SJCRH30 (cell line): ENCODE data around the gene DENND4C. TPM values are rescaled to one million over a fixed set of nuclear protein-coding genes. Genes with fewer than 3 reads are reported as not detected.
"Not testable (repeated sequence)": the region's sequence is repeated elsewhere in the genome, so short reads cannot be mapped to it uniquely, and the experiment has no call there.

Experiments
- DNase-seq, 2 experiments: peaks; one replicate each; pipeline ENCODE4 v3.0.0-alpha.2; 2015 to 2020
- H3K27ac ChIP-seq: fragments of 250-450 bp; sonication (Bioruptor Pico); 2 replicates; pipeline ENCODE4 v1.5.1; 2020; ENCODE audit warnings: mild to moderate bottlenecking, moderate library complexity
- H3K27me3 ChIP-seq: fragments of 250-450 bp; sonication (Bioruptor Pico); 2 replicates; pipeline ENCODE4 v1.5.1; 2020; ENCODE audit warnings: mild to moderate bottlenecking, moderate library complexity
- H3K36me3 ChIP-seq: fragments of 250-450 bp; sonication (Bioruptor Pico); 2 replicates; pipeline ENCODE4 v1.5.1; 2020; ENCODE audit warnings: mild to moderate bottlenecking, moderate library complexity
- H3K4me1 ChIP-seq: fragments of 250-450 bp; sonication (Bioruptor Pico); 2 replicates; pipeline ENCODE4 v1.5.1; 2020; ENCODE audit warnings: mild to moderate bottlenecking, moderate library complexity
- H3K4me3 ChIP-seq: fragments of 250-450 bp; sonication (Bioruptor Pico); 2 replicates; pipeline ENCODE4 v1.5.1; 2020; ENCODE audit warnings: mild to moderate bottlenecking, moderate library complexity
- H3K9me3 ChIP-seq: fragments of 250-450 bp; sonication (Bioruptor Pico); replicated peaks from 2 replicates; pipeline ENCODE4 v1.5.1; 2020; ENCODE audit warnings: mild to moderate bottlenecking, moderate library complexity
- total RNA-seq: library from RNA; depleted of rRNA; stranded (reverse); fragments of >200 nt; shearing (Covaris generic); gene quantifications from 2 replicates; pipeline ENCODE4 v1.2.3, GENCODE V29; 2014

DENND4C gene
- total RNA-seq, 1 experiment from 2014 or later: 17.4 TPM

DNA sequence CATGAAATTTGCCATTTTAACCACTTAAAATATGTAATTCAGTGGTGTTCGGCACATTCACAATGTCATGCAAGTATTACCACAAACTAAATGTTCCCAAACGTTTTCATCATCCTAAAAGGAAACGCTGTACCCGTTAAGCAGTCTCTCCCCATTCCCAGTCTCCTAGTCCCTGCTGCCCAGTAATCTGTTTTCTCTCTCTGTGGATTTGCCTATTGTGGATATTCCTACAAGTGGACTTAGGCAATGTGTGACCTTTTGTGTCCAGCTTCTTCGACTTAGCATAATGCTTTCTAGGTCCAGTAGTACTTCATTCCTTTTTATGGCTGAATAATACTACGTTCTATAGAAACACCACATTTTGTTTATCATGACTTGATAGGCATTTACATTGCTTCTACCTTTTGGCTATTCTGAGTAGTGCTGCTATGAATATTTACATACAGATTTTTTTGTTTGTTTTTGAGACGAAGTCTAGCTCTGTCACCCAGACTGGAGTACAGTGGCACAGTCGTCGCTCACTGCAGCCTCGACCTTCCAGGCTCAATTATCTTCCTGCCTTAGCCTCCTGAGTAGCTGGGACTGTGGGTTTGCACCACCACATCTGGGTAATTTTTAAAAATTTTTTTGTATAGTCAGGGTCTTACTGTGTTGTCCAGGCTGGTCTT, 13.0 kb downstream of the DENND4C start:
- Histone ChIP-seq H3K27ac (no peak overlapping the region), H3K9me3 (no peaks in the 10 kb centered on the region), H3K36me3 (no peaks in the 10 kb centered on the region), H3K4me3 (no peak overlapping the region), H3K27me3 (no peaks in the 10 kb centered on the region), H3K4me1 (no peaks in the 10 kb centered on the region)
- DNase-seq: no peak

DNA sequence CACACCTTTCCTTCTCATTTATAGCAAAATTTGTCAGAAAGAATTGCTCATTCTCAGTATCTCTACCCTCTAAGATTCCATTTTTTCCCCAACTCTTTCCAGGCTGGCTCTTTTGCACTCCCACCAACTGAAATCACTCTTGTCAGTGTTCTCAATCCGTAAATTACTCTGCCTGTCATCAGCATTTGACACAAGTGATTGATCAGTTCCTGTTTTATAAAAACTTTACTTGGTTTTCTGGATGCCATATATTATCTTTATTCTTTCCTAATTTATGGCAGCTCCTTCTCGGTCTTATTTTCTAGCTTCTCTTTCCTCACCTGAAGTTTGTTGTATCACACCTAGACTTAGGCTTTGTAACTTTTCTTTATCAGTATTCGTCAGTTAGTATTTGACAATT, 16.4 kb downstream of the DENND4C start:
- no peaks in the 10 kb centered on the region for H3K36me3 ChIP-seq
- no peaks in the 10 kb centered on the region for H3K9me3 ChIP-seq
- no peak overlapping the region for H3K4me3 ChIP-seq
- H3K4me1 ChIP-seq: no peaks in the 10 kb centered on the region
- no peak for DNase-seq
- H3K27me3 ChIP-seq: no peaks in the 10 kb centered on the region
- H3K27ac ChIP-seq: no peak overlapping the region

DNA sequence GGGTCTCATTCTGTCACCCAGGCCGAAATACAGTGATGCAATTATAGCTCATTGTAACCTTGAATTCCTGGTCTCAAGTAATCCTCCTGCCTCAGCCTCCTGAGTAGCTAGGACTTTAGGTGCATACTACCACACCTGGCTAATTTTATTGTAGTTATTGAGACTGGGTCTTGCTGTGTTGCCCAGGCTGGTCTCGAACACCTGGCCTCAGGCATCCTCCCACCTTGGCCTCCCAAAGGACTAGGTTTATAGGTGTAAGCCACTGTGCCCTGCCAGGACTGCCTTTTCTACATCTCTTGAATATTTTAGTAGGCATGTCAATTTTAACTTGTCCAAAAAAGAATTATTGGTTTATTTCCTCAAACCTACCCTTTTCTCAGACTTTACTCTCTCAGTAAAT, 16.9 kb downstream of the DENND4C start:
- Histone ChIP-seq H3K4me1 (no peaks in the 10 kb centered on the region), H3K36me3 (no peaks in the 10 kb centered on the region), H3K4me3 (no peak overlapping the region), H3K9me3 (no peaks in the 10 kb centered on the region), H3K27me3 (no peaks in the 10 kb centered on the region), H3K27ac (no peak overlapping the region)
- DNase-seq: no peak

DNA sequence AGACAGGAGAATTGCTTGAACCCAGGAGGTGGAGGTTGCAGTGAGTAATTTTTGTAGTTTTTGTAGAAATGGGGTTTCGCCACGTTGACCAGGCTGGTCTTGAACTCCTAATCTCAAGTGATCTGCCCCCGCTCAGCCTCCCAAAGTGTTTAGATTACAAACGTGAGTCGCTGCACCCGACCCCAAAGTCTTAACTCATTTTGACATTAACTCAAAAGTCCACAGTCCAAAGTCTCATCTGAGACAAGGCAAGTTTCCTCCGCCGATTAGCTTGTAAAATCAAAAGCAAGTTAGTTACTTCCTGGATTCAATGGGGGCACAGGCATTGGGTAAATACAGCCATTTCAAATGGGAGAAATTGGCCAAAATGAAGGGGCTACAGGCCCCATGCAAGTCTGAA, 19.9 kb downstream of the DENND4C start:
- not testable (repeated sequence) for DNase-seq, H3K27ac ChIP-seq, H3K27me3 ChIP-seq, H3K36me3 ChIP-seq, H3K4me3 ChIP-seq, H3K9me3 ChIP-seq, H3K4me1 ChIP-seq

- H3K4me1 ChIP-seq, H3K36me3 ChIP-seq, H3K9me3 ChIP-seq, H3K4me3 ChIP-seq, H3K27ac ChIP-seq, DNase-seq, H3K27me3 ChIP-seq: not testable (repeated sequence)
Measured at GRCh38 chr9:19251203-19251602, 20.7 kb downstream of the DENND4C start.

GRCh38 chr9:19251622-19252021, 21.1 kb downstream of the DENND4C start:
- H3K36me3 ChIP-seq, H3K4me1 ChIP-seq, H3K27me3 ChIP-seq, H3K4me3 ChIP-seq, H3K27ac ChIP-seq, H3K9me3 ChIP-seq, DNase-seq: not testable (repeated sequence)

- H3K36me3 ChIP-seq: no peaks in the 10 kb centered on the region
- no peaks in the 10 kb centered on the region for H3K27me3 ChIP-seq
- no peak overlapping the region for H3K4me3 ChIP-seq
- no peak overlapping the region for H3K27ac ChIP-seq
- DNase-seq: no peak
- no peaks in the 10 kb centered on the region for H3K4me1 ChIP-seq
- no peaks in the 10 kb centered on the region for H3K9me3 ChIP-seq
Measured at GRCh38 chr9:19252174-19252884, 21.8 kb downstream of the DENND4C start.

GRCh38 chr9:19252885-19253219, 22.4 kb downstream of the DENND4C start:
- H3K36me3 ChIP-seq: no peaks in the 10 kb centered on the region
- no peak overlapping the region for H3K27ac ChIP-seq
- H3K9me3 ChIP-seq: no peaks in the 10 kb centered on the region
- no peak for DNase-seq
- no peaks in the 10 kb centered on the region for H3K4me1 ChIP-seq
- no peak overlapping the region for H3K4me3 ChIP-seq
- H3K27me3 ChIP-seq: no peaks in the 10 kb centered on the region

DNA sequence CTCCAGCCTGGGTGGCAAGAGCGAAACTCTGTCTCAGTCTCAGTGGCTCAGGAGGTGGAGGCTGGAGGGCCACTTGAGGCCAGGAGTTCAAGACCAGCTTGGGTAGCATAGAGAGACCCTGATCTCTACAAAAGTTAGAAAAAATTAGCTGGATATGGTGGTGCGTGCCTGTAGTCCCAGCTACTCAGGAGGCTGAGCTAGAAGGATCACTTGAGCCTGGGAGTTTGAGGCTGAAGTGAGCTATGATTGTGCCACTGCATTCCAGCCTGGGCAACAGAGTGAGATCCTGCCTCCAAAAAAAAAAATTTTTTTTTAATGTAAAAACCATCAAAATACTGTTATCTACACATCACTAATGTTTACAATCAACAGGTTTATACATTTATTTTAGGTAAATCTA, 24.6 kb downstream of the DENND4C start:
- no peak overlapping the region for H3K4me3 ChIP-seq
- no peak for DNase-seq

DNA sequence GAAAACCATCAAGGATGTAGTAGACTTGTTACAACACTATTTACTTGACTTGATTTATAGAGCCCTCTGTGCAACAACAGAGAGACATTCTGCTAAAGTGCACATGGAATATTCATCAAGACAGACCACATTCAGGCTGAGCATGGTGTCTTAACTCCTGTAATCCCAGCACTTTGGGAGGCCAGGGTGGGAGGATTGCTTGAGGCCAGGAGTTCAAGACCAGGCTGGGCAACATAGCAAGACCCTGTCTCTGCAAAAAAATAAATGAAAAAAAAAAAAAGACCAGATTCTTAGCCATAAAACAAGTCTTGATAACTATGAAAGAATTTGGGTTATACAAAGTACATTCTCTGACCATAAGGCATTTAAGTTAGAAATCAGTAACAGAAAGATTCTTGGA, 25.3 kb downstream of the DENND4C start:
- no peak overlapping the region for H3K27ac ChIP-seq
- DNase-seq: no peak
- no peaks in the 10 kb centered on the region for H3K27me3 ChIP-seq
- H3K36me3 ChIP-seq: no peaks in the 10 kb centered on the region
- no peak overlapping the region for H3K4me3 ChIP-seq
- H3K4me1 ChIP-seq: no peaks in the 10 kb centered on the region
- H3K9me3 ChIP-seq: no peaks in the 10 kb centered on the region

More for the DNA sequence above, 24.6 kb downstream of the DENND4C start:
- no peak overlapping the region for H3K27ac ChIP-seq
- no peaks in the 10 kb centered on the region for H3K4me1 ChIP-seq
- H3K9me3 ChIP-seq: no peaks in the 10 kb centered on the region
- no peaks in the 10 kb centered on the region for H3K36me3 ChIP-seq
- no peaks in the 10 kb centered on the region for H3K27me3 ChIP-seq

- not testable (repeated sequence) for H3K27me3 ChIP-seq, H3K36me3 ChIP-seq, H3K4me3 ChIP-seq, H3K9me3 ChIP-seq, DNase-seq, H3K4me1 ChIP-seq, H3K27ac ChIP-seq
Measured at GRCh38 chr9:19259665-19260255, 29.3 kb downstream of the DENND4C start.

DNA sequence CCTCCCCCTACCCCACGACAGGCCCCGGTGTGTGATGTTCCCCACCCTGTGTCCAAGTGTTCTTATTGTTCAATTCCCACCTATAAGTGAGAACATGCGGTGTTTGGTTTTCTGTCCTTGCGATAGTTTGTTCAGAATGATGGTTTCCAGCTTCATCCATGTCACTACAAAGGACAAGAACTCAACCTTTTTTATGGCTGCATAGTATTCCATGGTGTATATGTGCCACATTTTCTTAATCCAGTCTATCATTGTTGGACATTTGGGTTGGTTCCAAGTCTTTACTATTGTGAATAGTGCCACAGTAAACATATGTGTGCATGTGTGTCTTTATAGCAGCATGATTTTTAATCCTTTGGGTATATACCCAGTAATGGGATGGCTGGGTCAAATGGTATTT, 35.1 kb downstream of the DENND4C start:
- H3K4me1 ChIP-seq, H3K36me3 ChIP-seq, DNase-seq, H3K4me3 ChIP-seq, H3K27me3 ChIP-seq, H3K27ac ChIP-seq, H3K9me3 ChIP-seq: not testable (repeated sequence)

DNA sequence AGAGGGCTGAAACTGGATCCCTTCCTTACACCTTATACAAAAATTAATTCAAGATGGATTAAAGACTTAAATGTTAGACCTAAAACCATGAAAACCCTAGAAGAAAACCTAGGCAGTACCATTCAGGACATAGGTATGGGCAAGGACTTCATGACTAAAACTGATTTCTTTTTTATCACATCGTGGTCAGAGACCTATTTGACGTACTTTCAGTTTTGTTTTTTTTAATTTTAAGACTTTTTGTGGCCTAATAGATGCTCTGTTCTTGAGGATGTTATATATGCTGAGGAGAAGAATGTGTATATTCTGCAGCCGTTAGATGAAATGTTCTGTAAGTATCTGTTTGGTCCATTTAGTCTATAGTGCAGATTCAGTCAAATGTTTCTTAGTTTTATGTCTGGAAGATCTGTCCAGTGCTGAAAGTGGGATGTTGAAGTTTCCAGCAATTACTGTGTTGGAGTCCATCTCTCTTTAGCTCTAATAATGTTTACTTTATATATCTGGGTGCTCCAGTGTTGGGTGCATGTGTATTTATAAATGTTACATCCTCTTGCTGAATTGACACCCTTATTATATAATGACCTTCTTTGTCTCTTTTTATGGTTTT, 36.4 kb downstream of the DENND4C start:
- not testable (repeated sequence) for H3K27me3 ChIP-seq, H3K9me3 ChIP-seq, H3K36me3 ChIP-seq, H3K4me3 ChIP-seq, H3K27ac ChIP-seq, H3K4me1 ChIP-seq
- peak in 1 of 2 experiments; percentile 1 for DNase-seq

GRCh38 chr9:19269582-19269981, 39.1 kb downstream of the DENND4C start:
- Histone ChIP-seq H3K36me3 (no peaks in the 10 kb centered on the region), H3K4me3 (no peak overlapping the region), H3K27ac (no peak overlapping the region), H3K27me3 (no peaks in the 10 kb centered on the region), H3K4me1 (no peaks in the 10 kb centered on the region), H3K9me3 (no peaks in the 10 kb centered on the region; the same call in 1 of the 2 replicates)
- no peak for DNase-seq

DNA sequence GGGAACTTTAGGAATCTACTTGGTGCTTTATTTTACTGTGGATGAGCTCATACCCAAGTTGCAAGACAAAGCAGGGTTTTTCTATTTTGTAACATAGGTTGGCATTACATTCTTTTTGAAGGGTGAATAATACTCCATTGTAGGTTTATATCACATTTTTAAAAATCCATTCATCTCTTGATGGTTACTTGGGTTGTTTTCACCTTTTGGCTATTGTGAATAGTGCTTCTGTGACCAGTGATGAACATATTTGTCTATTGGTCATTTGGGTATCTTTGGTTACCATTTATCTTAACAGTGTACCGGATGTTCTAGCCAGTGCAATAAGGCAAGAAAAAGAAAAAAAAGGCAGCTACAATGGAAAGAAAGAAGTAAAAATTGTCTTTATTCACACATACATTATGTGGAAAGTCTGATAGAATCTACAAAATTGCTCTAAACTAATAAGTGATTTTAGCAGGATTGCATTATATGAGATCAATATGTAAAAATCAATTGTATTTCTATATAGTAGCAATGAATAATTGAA, 40.0 kb downstream of the DENND4C start:
- no peak overlapping the region for H3K27ac ChIP-seq
- no peaks in the 10 kb centered on the region; the same call in 1 of the 2 replicates for H3K9me3 ChIP-seq
- DNase-seq: no peak
- no peaks in the 10 kb centered on the region for H3K36me3 ChIP-seq
- H3K4me3 ChIP-seq: no peak overlapping the region
- no peaks in the 10 kb centered on the region for H3K27me3 ChIP-seq
- no peaks in the 10 kb centered on the region for H3K4me1 ChIP-seq
